Stimulated activated CD4-positive, alpha-beta T cell treated with anti-CD3 and anti-CD28 coated beads, Interleukin-4, amount 100 ng/mL, for 1 hour (primary cell): ENCODE results near the gene HSFX1.

ENCODE experiments used
- DNase-seq: peaks from one replicate; pipeline ENCODE4 v3.0.0-alpha.2; 2020

HSFX1 gene

GRCh38 chrX:149807747-149808458, 34.0 kb downstream of the HSFX1 start:
- DNase-seq, result no peak

GRCh38 chrX:149818652-149819051, 44.8 kb downstream of the HSFX1 start:
- DNase-seq, result no peak

- DNase-seq, result no peak
Observed at GRCh38 chrX:149819371-149819770, 45.5 kb downstream of the HSFX1 start.

- DNase-seq, result peak; percentile 59
Observed at GRCh38 chrX:149825424-149825823, 51.6 kb downstream of the HSFX1 start.
